Rectal smooth muscle tissue (tissue), 1 donor: ENCODE measurements around the gene SHC1.
A peak's percentile ranks its signal among the peaks of the same experiment; 100 is the strongest.

ENCODE experiments used
- H3K27ac ChIP-seq: one replicate; pipeline ENCODE4 v1.7.0; 2013; ENCODE audit warnings: low read depth, low read length, inconsistent platforms
- H3K27me3 ChIP-seq: one replicate; pipeline ENCODE4 v1.7.0; 2013; ENCODE audit warnings: low read length; ENCODE audit not compliant: control insufficient read depth, insufficient read depth
- H3K36me3 ChIP-seq: one replicate; pipeline ENCODE4 v1.7.0; 2013; ENCODE audit warnings: low read length; ENCODE audit not compliant: control insufficient read depth, insufficient read depth
- H3K4me1 ChIP-seq: one replicate; pipeline ENCODE4 v1.7.0; 2013; ENCODE audit warnings: low read length; ENCODE audit not compliant: control insufficient read depth, insufficient read depth
- H3K4me3 ChIP-seq: one replicate; pipeline ENCODE4 v1.7.0; 2013; ENCODE audit warnings: low read length
- H3K9ac ChIP-seq: one replicate; pipeline ENCODE4 v1.7.0; 2013; ENCODE audit warnings: low read length

The SHC1 gene, protein sequence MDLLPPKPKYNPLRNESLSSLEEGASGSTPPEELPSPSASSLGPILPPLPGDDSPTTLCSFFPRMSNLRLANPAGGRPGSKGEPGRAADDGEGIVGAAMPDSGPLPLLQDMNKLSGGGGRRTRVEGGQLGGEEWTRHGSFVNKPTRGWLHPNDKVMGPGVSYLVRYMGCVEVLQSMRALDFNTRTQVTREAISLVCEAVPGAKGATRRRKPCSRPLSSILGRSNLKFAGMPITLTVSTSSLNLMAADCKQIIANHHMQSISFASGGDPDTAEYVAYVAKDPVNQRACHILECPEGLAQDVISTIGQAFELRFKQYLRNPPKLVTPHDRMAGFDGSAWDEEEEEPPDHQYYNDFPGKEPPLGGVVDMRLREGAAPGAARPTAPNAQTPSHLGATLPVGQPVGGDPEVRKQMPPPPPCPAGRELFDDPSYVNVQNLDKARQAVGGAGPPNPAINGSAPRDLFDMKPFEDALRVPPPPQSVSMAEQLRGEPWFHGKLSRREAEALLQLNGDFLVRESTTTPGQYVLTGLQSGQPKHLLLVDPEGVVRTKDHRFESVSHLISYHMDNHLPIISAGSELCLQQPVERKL

GRCh38 chr1:154970631-154971340 is at the start of gene SHC1:
TSS of gene SHC1 (minus strand) at chr1:154970747. CDS start at chr1:154970526, 221 bp downstream.
- peaks cover 25% of the 10 kb centered on the region for H3K4me1 ChIP-seq

DNA sequence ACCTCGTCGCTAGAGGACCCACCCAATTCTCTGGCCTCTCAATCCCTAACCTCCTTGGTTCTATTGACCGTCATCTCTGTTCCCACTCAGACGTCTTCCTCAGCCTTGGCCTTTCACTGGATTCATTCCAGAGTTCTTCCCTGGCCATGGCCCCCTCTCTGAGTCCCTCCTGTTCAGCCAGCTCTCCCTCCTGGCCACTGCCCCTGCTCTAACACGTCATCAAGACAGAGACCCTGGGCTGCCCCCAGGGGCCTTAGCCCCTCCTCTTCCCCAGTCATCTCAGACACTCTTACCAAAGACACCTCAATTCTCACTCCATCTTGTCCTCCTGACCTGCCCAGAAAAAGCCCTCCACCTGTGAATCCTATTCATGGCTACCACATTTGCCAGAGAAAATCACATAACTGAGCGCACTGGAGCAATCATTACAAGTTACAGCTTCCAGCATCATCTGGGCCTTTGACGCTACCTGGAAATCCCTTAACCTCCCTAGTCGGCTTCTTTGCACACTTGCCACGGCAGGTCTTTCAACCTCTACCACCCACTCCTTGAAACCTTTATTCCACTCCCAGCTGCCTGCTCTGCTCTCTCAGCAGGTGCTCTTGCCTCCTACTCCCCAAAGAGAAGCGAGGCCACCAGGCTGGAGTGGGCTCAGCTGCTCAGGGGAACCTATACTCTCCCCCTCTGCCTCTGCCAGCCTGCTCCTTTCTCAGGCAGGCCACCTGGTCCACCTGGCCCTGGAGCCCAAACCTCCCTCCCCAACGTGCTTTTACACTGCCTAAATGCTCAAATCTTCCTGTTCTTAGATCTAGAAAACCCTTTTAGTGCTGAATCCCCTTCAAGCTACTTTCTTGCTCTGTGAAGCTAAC is 49.1 kb upstream of the SHC1 start:
- no peak overlapping the region for H3K27ac ChIP-seq
- no peak overlapping the region for H3K4me3 ChIP-seq
- peaks cover 6% of the 10 kb centered on the region for H3K4me1 ChIP-seq
- no peaks in the 10 kb centered on the region for H3K36me3 ChIP-seq
- H3K9ac ChIP-seq: no peak overlapping the region
- no peaks in the 10 kb centered on the region for H3K27me3 ChIP-seq

More at GRCh38 chr1:154970631-154971340, at the start of gene SHC1:
- Histone ChIP-seq H3K4me3 (peak within 1 kb of the TSS; percentile 47), H3K36me3 (peaks cover 21% of the 10 kb centered on the region), H3K27ac (peak within 1 kb of the TSS; percentile 95), H3K9ac (peak within 1 kb of the TSS; percentile 42), H3K27me3 (no peaks in the 10 kb centered on the region)

- Histone ChIP-seq H3K9ac (no peak overlapping the region), H3K27me3 (no peaks in the 10 kb centered on the region), H3K4me1 (peaks cover 6% of the 10 kb centered on the region), H3K27ac (no peak overlapping the region), H3K36me3 (no peaks in the 10 kb centered on the region), H3K4me3 (no peak overlapping the region)
Observed at GRCh38 chr1:155018617-155019348, 48.2 kb upstream of the SHC1 start.

DNA sequence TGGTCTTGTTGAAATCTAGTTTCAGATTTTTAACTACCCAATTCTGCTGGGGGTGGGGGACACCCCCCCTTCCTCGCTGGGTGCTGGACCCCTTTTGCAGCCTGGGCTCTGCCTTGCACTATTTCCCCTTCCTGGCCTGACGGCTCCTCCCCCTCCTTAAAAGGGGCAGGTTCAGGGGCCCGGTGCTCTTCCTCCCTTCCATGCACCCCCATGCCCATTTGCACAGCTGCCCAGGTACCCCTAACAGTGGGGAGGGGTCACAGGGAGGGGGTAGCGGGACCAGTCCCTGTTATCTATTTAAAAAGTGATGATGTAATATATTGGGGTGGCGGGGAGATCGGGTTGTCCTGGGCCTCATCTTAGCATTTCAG is 47.4 kb upstream of the SHC1 start:
- peak overlapping the region; percentile 66 for H3K4me3 ChIP-seq
- H3K9ac ChIP-seq: peak overlapping the region; percentile 70
- peak overlapping the region; percentile 94 for H3K27ac ChIP-seq
- no peaks in the 10 kb centered on the region for H3K36me3 ChIP-seq
- H3K27me3 ChIP-seq: no peaks in the 10 kb centered on the region
- H3K4me1 ChIP-seq: peaks cover 6% of the 10 kb centered on the region

GRCh38 chr1:155017041-155017945 is 46.7 kb upstream of the SHC1 start:
- Histone ChIP-seq H3K36me3 (no peaks in the 10 kb centered on the region), H3K9ac (peak overlapping the region; percentile 70), H3K27ac (peak overlapping the region; percentile 94), H3K4me1 (peaks cover 9% of the 10 kb centered on the region), H3K27me3 (no peaks in the 10 kb centered on the region), H3K4me3 (peak overlapping the region; percentile 66)

- Histone ChIP-seq H3K36me3 (no peaks in the 10 kb centered on the region), H3K4me1 (peaks cover 13% of the 10 kb centered on the region), H3K27me3 (no peaks in the 10 kb centered on the region), H3K27ac (peak overlapping the region; percentile 94), H3K4me3 (no peak overlapping the region), H3K9ac (no peak overlapping the region)
Observed at GRCh38 chr1:155016231-155016831, 45.8 kb upstream of the SHC1 start.

DNA sequence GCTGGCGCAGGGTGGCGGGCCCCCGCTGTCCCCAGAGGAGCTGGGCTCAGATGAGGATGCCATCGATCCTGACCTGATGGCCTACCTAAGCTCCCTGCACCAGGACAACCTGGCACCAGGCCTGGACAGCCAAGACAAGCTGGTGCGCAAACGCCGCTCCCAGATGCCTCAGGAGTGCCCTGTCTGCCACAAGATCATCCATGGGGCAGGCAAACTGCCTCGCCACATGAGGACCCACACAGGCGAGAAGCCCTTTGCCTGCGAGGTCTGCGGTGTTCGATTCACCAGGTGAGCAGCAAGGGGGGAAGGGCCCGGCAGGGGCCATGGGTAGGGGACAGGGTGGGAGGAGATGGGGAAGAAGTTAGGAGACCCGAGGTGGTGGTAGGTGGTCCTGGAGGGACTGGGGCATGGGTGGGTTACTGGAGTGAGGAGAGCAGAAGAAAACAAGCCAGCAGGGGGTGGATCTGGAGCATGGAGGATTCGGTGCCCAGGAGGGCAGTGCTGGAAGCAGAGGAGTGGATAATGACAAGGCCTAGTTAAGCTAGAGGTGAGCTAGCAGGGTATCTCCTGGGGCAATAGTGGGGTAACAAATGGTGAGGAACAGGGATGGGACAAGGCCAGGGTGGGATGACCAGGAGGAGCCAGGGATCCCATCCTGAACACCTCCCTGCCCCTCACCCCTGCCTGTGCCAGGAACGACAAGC is 45.1 kb upstream of the SHC1 start:
- H3K4me1 ChIP-seq: peaks cover 13% of the 10 kb centered on the region
- H3K9ac ChIP-seq: no peak overlapping the region
- no peaks in the 10 kb centered on the region for H3K27me3 ChIP-seq
- no peak overlapping the region for H3K4me3 ChIP-seq
- H3K27ac ChIP-seq: no peak overlapping the region
- no peaks in the 10 kb centered on the region for H3K36me3 ChIP-seq

GRCh38 chr1:155014709-155015508 is 44.4 kb upstream of the SHC1 start:
- Histone ChIP-seq H3K9ac (no peak overlapping the region), H3K27ac (no peak overlapping the region), H3K4me3 (no peak overlapping the region), H3K27me3 (no peaks in the 10 kb centered on the region), H3K36me3 (no peaks in the 10 kb centered on the region), H3K4me1 (peaks cover 13% of the 10 kb centered on the region)

GRCh38 chr1:155013632-155014031 is 43.1 kb upstream of the SHC1 start:
- Histone ChIP-seq H3K27me3 (no peaks in the 10 kb centered on the region), H3K36me3 (peaks cover 2% of the 10 kb centered on the region), H3K4me1 (peaks cover 13% of the 10 kb centered on the region), H3K4me3 (no peak overlapping the region), H3K9ac (no peak overlapping the region), H3K27ac (no peak overlapping the region)
